Measurements from ENCODE around the gene ENOX1. TPM values are rescaled to one million over a fixed set of nuclear protein-coding genes. Genes with fewer than 3 reads are reported as not detected.

ENOX1 gene
- polyA plus RNA-seq, 2 of the 4 experiments (the other 2 are of a cell fraction): 0.28 to 0.41 TPM

DNA sequence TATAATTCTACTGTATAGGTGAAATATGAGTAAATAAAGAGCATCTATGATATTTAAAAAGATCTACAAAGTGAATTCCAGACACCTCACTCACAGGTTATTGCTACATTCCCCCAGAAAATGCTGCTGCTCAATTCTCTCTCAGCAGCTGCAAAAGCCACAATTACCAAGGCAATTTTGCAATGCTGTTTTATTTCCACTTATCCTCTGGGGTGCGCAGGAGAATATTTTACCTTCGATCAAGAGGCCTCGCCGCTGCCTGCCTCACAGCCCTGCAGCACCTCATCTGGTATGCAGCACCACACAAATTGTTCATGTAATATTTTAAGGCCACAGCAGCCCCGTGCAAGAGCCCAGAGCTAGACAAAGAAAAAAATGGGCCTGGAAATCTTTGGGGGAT lies 430.2 kb downstream of the ENOX1 start (continued):
- no peak for TF ChIP-seq HEYL (CRISPR knock-in tag; IDR thresholded peaks at IDR 0.05)
- TF ChIP-seq RFX5 (IDR thresholded peaks at IDR 0.05): no peak
- TF ChIP-seq, protein P1, sequence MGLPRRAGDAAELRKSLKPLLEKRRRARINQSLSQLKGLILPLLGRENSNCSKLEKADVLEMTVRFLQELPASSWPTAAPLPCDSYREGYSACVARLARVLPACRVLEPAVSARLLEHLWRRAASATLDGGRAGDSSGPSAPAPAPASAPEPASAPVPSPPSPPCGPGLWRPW (IDR thresholded peaks at IDR 0.05): no peak
- TF ChIP-seq CBX8 (IDR thresholded peaks at IDR 0.05): no peak

DNA sequence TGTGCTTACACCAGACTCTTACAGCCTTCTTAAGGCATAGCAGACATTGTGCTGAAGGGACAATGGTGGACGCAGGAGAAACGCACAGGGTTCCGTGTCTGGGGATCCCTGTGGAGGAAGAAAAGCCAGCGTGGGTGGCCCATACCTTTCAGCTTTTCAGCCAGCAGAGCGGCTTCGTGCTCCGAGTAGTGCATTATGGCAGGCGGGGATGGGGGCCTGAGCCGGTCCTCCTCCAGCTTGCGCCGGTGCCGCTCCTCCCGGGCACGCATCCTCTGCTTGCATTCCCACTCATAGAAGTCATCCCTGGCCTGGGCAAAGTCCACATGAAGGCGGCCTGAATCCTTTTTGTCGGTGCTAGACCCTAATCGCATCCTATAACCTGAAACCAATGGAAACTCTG lies 431.0 kb downstream of the ENOX1 start:
- POLR2A ChIA-PET: no interaction called here
- H3K4me1 ChIP-seq: no peaks in the 10 kb centered on the region
- DNase-seq (ENCODE audit: low read depth in 1 of 2, low spot score in 1 of 2): no peak
- no peak for FAIRE-seq
- 86% methylated on average over 17 of the region's 17 CpGs for WGBS (ENCODE audit: missing lambda C conversion rate)
- H3K9me3 ChIP-seq: no peaks in the 10 kb centered on the region
- TF ChIP-seq FOSL2 (IDR thresholded peaks at IDR 0.05): no peak
- TF ChIP-seq FOSL2 (CRISPR knock-in tag; IDR thresholded peaks at IDR 0.05): no peak
- TF ChIP-seq FOSB (CRISPR knock-in tag; IDR thresholded peaks at IDR 0.05): no peak
- TF ChIP-seq KDM5A (IDR thresholded peaks at IDR 0.05): no peak
- no peak for TF ChIP-seq BHLHE40 (IDR thresholded peaks at IDR 0.05; ENCODE audit: low read depth, low read length)
- no peak for TF ChIP-seq HOXB5 (CRISPR knock-in tag; IDR thresholded peaks at IDR 0.05)
- no peak for TF ChIP-seq JUNB (IDR thresholded peaks at IDR 0.05)
- no peak for TF ChIP-seq PHF8 (IDR thresholded peaks at IDR 0.05; ENCODE audit: borderline replicate concordance, low read depth)
- TF ChIP-seq ZSCAN20 (CRISPR knock-in tag; IDR thresholded peaks at IDR 0.05): no peak
- TF ChIP-seq RARB (CRISPR knock-in tag; IDR thresholded peaks at IDR 0.05): no peak
- TF ChIP-seq KDM1A (IDR thresholded peaks at IDR 0.05; ENCODE audit: low read depth): no peak
- TF ChIP-seq, protein P2, sequence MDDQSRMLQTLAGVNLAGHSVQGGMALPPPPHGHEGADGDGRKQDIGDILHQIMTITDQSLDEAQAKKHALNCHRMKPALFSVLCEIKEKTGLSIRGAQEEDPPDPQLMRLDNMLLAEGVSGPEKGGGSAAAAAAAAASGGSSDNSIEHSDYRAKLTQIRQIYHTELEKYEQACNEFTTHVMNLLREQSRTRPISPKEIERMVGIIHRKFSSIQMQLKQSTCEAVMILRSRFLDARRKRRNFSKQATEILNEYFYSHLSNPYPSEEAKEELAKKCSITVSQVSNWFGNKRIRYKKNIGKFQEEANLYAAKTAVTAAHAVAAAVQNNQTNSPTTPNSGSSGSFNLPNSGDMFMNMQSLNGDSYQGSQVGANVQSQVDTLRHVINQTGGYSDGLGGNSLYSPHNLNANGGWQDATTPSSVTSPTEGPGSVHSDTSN (IDR thresholded peaks at IDR 0.05): no peak
- TF ChIP-seq, protein P3, sequence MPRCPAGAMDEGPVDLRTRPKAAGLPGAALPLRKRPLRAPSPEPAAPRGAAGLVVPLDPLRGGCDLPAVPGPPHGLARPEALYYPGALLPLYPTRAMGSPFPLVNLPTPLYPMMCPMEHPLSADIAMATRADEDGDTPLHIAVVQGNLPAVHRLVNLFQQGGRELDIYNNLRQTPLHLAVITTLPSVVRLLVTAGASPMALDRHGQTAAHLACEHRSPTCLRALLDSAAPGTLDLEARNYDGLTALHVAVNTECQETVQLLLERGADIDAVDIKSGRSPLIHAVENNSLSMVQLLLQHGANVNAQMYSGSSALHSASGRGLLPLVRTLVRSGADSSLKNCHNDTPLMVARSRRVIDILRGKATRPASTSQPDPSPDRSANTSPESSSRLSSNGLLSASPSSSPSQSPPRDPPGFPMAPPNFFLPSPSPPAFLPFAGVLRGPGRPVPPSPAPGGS (IDR thresholded peaks at IDR 0.05): no peak
- no peak overlapping the region for H3K4me3 ChIP-seq
- H3K4me2 ChIP-seq: no peak overlapping the region
- CTCF ChIA-PET: no interaction called here
- H3K27ac ChIP-seq: no peak overlapping the region
- ATAC-seq: no peak

DNA sequence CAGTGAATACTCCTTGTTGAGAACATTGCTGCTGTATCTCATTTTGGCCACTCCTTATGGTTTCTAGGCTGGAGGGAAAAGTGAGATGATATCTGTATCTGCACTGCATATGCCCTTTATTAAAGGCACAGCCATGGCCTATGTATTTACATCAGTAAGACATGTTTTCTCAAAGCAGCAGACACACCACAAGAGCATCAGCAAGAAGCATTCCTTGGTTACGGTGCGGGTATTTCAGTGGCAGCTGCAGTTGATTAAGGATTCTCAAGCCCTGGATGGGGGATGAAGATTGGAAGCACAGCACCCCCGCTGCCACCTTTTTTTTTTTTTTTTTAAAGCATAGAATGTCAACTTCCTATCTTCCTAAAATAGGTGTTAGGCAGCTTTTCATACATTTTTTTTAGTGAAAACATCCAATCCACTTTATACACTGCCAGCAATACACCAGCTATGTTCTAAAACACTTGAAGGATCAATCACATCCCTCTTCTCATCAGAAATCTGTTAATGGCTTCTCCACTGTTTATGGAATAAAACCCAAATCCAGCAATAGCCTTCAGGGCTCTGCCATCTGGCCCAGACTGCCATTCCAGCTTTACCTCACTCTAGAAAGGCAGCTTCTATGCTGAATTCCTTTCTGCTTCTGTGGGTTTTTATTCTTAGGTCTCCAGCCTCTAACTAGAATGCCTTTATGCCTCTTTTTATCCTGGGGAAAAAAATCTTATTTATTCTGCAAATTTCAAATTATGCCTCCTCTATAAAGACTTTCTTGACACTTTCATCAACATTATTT lies 432.4 kb downstream of the ENOX1 start:
- ChIA-PET POLR2A (no interaction called here), CTCF (no interaction called here)
- H3K4me3 ChIP-seq: no peak overlapping the region
- no peak overlapping the region for H3K4me2 ChIP-seq
- no peak overlapping the region for H3K27ac ChIP-seq
- WGBS (ENCODE audit: missing lambda C conversion rate): 67% methylated on average over 3 of the region's 3 CpGs
- DNase-seq (ENCODE audit: low read depth in 1 of 2, low spot score in 1 of 2): no peak
- no peak for FAIRE-seq
- TF ChIP-seq EHMT2 (IDR thresholded peaks at IDR 0.05; ENCODE audit: low read depth): no peak
- TF ChIP-seq, protein P4, sequence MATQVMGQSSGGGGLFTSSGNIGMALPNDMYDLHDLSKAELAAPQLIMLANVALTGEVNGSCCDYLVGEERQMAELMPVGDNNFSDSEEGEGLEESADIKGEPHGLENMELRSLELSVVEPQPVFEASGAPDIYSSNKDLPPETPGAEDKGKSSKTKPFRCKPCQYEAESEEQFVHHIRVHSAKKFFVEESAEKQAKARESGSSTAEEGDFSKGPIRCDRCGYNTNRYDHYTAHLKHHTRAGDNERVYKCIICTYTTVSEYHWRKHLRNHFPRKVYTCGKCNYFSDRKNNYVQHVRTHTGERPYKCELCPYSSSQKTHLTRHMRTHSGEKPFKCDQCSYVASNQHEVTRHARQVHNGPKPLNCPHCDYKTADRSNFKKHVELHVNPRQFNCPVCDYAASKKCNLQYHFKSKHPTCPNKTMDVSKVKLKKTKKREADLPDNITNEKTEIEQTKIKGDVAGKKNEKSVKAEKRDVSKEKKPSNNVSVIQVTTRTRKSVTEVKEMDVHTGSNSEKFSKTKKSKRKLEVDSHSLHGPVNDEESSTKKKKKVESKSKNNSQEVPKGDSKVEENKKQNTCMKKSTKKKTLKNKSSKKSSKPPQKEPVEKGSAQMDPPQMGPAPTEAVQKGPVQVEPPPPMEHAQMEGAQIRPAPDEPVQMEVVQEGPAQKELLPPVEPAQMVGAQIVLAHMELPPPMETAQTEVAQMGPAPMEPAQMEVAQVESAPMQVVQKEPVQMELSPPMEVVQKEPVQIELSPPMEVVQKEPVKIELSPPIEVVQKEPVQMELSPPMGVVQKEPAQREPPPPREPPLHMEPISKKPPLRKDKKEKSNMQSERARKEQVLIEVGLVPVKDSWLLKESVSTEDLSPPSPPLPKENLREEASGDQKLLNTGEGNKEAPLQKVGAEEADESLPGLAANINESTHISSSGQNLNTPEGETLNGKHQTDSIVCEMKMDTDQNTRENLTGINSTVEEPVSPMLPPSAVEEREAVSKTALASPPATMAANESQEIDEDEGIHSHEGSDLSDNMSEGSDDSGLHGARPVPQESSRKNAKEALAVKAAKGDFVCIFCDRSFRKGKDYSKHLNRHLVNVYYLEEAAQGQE (IDR thresholded peaks at IDR 0.05): no peak
- TF ChIP-seq CBX2 (IDR thresholded peaks at IDR 0.05; ENCODE audit: borderline replicate concordance, low read depth): no peak
- TF ChIP-seq, protein P5, sequence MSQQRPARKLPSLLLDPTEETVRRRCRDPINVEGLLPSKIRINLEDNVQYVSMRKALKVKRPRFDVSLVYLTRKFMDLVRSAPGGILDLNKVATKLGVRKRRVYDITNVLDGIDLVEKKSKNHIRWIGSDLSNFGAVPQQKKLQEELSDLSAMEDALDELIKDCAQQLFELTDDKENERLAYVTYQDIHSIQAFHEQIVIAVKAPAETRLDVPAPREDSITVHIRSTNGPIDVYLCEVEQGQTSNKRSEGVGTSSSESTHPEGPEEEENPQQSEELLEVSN (IDR thresholded peaks at IDR 0.05; ENCODE audit: borderline replicate concordance, low read depth): no peak
- TF ChIP-seq SREBF2 (IDR thresholded peaks at IDR 0.05): no peak
- TF ChIP-seq KDM5A (IDR thresholded peaks at IDR 0.05): no peak
- TF ChIP-seq MAZ (IDR thresholded peaks at IDR 0.05; ENCODE audit: borderline replicate concordance, low read depth, low read length): no peak
- TF ChIP-seq CHD2 (IDR thresholded peaks at IDR 0.05; ENCODE audit: low read length, partially characterized antibody): no peak
- TF ChIP-seq, protein P6, sequence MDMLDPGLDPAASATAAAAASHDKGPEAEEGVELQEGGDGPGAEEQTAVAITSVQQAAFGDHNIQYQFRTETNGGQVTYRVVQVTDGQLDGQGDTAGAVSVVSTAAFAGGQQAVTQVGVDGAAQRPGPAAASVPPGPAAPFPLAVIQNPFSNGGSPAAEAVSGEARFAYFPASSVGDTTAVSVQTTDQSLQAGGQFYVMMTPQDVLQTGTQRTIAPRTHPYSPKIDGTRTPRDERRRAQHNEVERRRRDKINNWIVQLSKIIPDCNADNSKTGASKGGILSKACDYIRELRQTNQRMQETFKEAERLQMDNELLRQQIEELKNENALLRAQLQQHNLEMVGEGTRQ (IDR thresholded peaks at IDR 0.05): no peak
- TF ChIP-seq RCOR1 (IDR thresholded peaks at IDR 0.05; ENCODE audit: low read depth, low read length): no peak
- TF ChIP-seq BHLHE40 (IDR thresholded peaks at IDR 0.05; ENCODE audit: low read depth, low read length): no peak
- TF ChIP-seq ZNF302 (CRISPR knock-in tag; IDR thresholded peaks at IDR 0.05): no peak
- no peak for TF ChIP-seq HEYL (CRISPR knock-in tag; IDR thresholded peaks at IDR 0.05)
- no peak for TF ChIP-seq ZSCAN20 (CRISPR knock-in tag; IDR thresholded peaks at IDR 0.05)
- no peak for TF ChIP-seq MYC (IDR thresholded peaks at IDR 0.05; ENCODE audit: borderline replicate concordance, low read length)
- ATAC-seq: no peak
- no peaks in the 10 kb centered on the region for H3K4me1 ChIP-seq
- no peaks in the 10 kb centered on the region for H3K9me3 ChIP-seq
